ENCODE measurements around the gene PAPPA.

The PAPPA gene

GRCh38 chr9:116212986-116213692 lies 59.5 kb downstream of the PAPPA start:
- no peak overlapping the region for H3K4me3 ChIP-seq (ENCODE audit: low read depth, low read length)

GRCh38 chr9:116213693-116214047 lies 60.1 kb downstream of the PAPPA start:
- H3K4me3 ChIP-seq (ENCODE audit: low read depth, low read length): no peak overlapping the region

- H3K4me3 ChIP-seq (ENCODE audit: low read depth, low read length): no peak overlapping the region
Measured at GRCh38 chr9:116218399-116218798, 64.8 kb downstream of the PAPPA start.

GRCh38 chr9:116219686-116220085 lies 66.1 kb downstream of the PAPPA start:
- no peak overlapping the region for H3K4me3 ChIP-seq (ENCODE audit: low read depth, low read length)

- no peak overlapping the region for H3K4me3 ChIP-seq (ENCODE audit: low read depth, low read length)
Measured at GRCh38 chr9:116223926-116224325, 70.3 kb downstream of the PAPPA start.

DNA sequence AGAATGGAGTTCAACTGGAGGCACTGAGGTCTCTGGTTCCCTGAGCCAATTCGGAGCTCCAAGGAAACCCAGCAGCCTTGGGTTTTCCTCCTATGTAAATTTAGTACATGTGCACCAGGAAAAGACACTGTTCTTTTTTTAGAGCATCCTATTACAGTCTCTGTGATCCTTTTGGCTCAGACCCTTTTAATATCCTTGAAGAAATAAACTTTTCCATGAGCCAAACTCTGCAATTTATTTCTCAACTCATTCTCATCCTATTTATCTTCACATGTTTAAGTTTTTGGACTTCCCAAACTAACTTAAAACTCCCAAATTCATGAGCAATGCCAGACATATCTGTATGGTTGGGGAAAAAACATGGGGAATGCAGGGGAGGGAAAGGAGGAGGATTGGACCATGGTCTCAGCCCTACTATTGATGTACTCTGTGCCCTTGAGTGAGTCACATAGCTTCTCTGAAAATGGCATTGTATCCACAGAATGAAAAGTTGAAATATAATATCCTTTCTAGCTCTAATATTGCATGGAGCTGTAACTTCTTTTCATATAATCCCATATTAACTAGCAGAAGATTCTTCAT lies 76.6 kb downstream of the PAPPA start:
- H3K4me3 ChIP-seq (ENCODE audit: low read depth, low read length): no peak overlapping the region

GRCh38 chr9:116232424-116233159 lies 79.0 kb downstream of the PAPPA start:
- no peak overlapping the region for H3K4me3 ChIP-seq (ENCODE audit: low read depth, low read length)

- no peak overlapping the region for H3K4me3 ChIP-seq (ENCODE audit: low read depth, low read length)
Measured at GRCh38 chr9:116233160-116233530, 79.6 kb downstream of the PAPPA start.

GRCh38 chr9:116234081-116234480 lies 80.5 kb downstream of the PAPPA start:
- no peak overlapping the region for H3K4me3 ChIP-seq (ENCODE audit: low read depth, low read length)

- H3K4me3 ChIP-seq (ENCODE audit: low read depth, low read length): no peak overlapping the region
Measured at GRCh38 chr9:116236979-116237378, 83.4 kb downstream of the PAPPA start.

DNA sequence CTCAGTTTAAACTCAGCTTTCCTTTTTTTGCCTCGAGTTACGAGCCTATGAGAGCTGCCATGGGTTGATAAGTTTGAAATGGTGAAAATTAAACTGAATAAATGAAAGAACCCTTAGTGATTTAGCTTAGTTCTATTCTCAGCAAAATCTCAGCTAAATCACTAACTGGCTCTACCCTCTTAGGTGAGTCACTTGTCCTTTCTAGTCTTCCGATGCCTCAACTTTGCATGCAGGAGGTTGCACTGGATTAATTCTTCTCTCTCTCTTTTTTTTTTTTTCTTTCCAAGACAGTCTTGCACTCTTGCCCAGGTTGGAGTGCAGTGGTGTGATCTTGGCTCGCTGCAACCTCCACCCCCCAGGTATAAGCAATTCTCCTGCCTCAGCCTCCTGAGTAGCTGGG lies 83.9 kb downstream of the PAPPA start:
- no peak overlapping the region for H3K4me3 ChIP-seq (ENCODE audit: low read depth, low read length)

DNA sequence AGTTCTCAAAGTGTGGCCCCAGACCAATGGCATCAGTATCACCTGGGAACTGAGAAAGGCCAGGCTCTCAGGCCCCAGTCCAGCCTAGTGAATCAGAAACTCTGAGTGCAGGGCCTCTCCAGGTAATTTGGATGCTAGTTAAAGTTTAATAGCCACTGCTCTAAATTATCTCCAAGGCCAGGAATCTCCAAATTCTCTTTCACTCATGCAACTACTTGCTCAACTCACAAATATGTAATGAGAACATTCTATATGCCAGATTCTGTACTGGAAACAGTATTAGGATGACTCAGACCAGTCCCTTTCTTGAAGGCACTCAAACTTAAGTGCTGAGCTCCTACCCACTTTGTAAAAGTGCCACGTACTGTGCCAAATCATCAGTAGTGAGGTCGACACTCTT lies 84.6 kb downstream of the PAPPA start:
- H3K4me3 ChIP-seq (ENCODE audit: low read depth, low read length): no peak overlapping the region

DNA sequence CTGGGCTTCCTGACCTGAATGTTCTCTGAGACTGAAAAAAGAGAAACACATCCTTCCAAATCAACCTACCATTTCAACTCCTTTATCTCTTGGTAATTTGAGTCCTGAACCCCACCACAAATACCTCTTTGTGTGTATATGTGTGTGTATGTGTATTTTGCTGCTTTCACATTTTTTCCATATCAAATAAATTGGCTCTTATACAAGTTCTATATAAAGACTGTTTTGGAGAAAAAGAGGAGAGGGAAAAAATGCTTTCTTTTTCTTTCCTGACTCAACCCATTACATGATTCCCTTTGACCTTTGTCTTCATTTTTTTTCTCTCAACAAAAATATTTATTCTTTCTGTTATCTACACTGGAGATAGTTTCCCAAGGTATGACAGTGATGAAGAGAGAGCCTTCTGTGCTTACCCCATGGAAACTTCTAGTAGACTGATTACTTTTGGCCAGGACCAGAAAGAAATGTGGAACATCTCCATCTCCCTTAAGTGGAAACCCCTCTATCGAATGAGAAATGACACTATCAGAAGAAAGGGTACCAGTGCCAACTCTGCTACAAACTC lies 85.3 kb downstream of the PAPPA start:
- H3K4me3 ChIP-seq (ENCODE audit: low read depth, low read length): no peak overlapping the region

DNA sequence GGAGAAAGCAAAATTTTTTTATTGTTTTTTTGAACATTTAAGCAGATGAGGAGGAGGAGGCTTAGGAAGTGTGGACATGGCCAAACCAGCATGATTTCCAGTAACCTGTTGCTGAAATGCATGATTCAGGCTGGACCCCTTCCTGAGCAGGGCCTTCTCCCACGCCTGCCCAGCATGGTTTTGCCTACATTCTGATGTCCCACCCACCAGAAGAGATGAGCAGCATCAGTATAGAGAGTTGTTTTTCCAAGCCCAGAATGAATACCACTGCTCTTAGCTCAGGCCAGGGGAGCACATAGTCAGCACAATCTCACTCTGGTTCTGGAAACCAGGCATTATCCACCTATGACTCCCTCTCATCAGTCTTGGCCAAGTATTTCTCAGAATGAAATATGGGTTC lies 90.1 kb downstream of the PAPPA start:
- H3K4me3 ChIP-seq (ENCODE audit: low read depth, low read length): no peak overlapping the region

- no peak overlapping the region for H3K4me3 ChIP-seq (ENCODE audit: low read depth, low read length)
Measured at GRCh38 chr9:116247284-116247683, 93.7 kb downstream of the PAPPA start.

- H3K4me3 ChIP-seq (ENCODE audit: low read depth, low read length): no peak overlapping the region
Measured at GRCh38 chr9:116247791-116248374, 94.3 kb downstream of the PAPPA start.

GRCh38 chr9:116250891-116251290 lies 97.3 kb downstream of the PAPPA start:
- H3K4me3 ChIP-seq (ENCODE audit: low read depth, low read length): no peak overlapping the region

GRCh38 chr9:116251366-116251765 lies 97.8 kb downstream of the PAPPA start:
- H3K4me3 ChIP-seq (ENCODE audit: low read depth, low read length): no peak overlapping the region

DNA sequence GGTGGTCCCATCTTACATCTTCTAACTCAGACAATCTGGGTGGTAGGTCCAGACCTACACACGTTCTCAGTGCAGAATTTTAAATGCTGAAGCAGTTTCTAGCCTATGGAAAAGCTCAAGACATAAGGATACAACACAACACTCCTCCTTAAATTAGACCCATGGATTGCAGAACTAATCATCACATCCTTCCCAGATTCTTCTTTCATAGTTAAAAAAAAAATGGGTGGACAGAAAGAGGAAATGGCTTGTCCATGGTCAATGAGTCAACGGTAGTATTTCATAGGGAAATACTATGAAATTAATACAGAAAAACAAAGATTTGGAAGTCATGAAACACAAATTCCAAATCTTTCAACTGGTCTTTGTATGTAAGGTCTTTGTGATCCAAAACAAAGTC lies 106.9 kb downstream of the PAPPA start:
- H3K4me3 ChIP-seq (ENCODE audit: low read depth, low read length): no peak overlapping the region

- H3K4me3 ChIP-seq (ENCODE audit: low read depth, low read length): no peak overlapping the region
Measured at GRCh38 chr9:116262448-116262847, 108.9 kb downstream of the PAPPA start.

DNA sequence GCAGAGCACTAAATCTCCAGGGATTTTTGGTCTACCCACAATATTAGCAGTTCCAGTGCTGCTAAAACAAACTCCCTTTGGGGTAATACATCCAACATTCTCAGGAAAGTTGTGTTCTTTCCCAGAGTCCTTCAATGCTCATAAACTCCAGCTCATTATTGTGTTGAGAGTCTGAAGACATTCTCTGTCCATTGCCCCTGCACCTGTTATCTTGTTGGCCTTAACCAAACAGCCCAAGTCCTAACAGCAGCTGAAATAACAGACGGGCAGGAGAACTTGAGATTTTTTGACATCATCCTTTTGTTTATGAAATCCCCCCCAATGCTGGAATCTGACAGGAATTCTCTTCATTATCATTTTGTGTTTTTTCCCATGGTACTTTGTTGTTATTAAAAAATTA lies 110.8 kb downstream of the PAPPA start:
- H3K4me3 ChIP-seq (ENCODE audit: low read depth, low read length): no peak overlapping the region

- H3K4me3 ChIP-seq (ENCODE audit: low read depth, low read length): no peak overlapping the region
Measured at GRCh38 chr9:116267021-116267420, 113.4 kb downstream of the PAPPA start.

Measured in iPS-11a (cell line).